SK-N-SH treated with all-trans-retinoic acid at 6 μM for 48 hours (cell line): ENCODE measurements around the gene SIK3.

Experiments
- ARNTL ChIP-seq: fragments of 450-650 bp; formaldehyde crosslinking; IDR thresholded peaks from 2 replicates; pipeline ENCODE4 v1.5.0; 2020; ENCODE audit warnings: low read depth, mild to moderate bottlenecking, moderate library complexity, borderline replicate concordance
- CSRNP3 ChIP-seq: fragments of 250-450 bp; sonication (Bioruptor Pico); IDR thresholded peaks from 2 replicates; pipeline ENCODE4 v1.5.1; 2021; ENCODE audit warnings: mild to moderate bottlenecking, moderate library complexity
- ESRRG ChIP-seq: fragments of 250-450 bp; sonication (Bioruptor Pico); IDR thresholded peaks from 2 replicates; pipeline ENCODE4 v1.6.1; 2021; ENCODE audit warnings: mild to moderate bottlenecking
- PATZ1 ChIP-seq: fragments of 250-450 bp; sonication (Bioruptor Pico); IDR thresholded peaks from 2 replicates; pipeline ENCODE4 v1.8.0; 2020; ENCODE audit warnings: mild to moderate bottlenecking, moderate library complexity, borderline replicate concordance
- POU6F1 ChIP-seq: fragments of 250-450 bp; sonication (Bioruptor Pico); IDR thresholded peaks from 2 replicates; pipeline ENCODE4 v1.8.0; 2021; ENCODE audit warnings: low read depth, mild to moderate bottlenecking, moderate library complexity, borderline replicate concordance
- PPARA ChIP-seq: fragments of 250-450 bp; sonication (Bioruptor Pico); IDR thresholded peaks from 2 replicates; pipeline ENCODE4 v1.5.0; 2020; ENCODE audit warnings: mild to moderate bottlenecking, borderline replicate concordance
- RARB ChIP-seq: fragments of 250-450 bp; sonication (Bioruptor Pico); IDR thresholded peaks from 2 replicates; pipeline ENCODE4 v1.8.0; 2021; ENCODE audit warnings: mild to moderate bottlenecking, moderate library complexity
- TCF4 ChIP-seq: fragments of 250-450 bp; sonication (Bioruptor Pico); IDR thresholded peaks from 2 replicates; pipeline ENCODE4 v1.8.0; 2021; ENCODE audit warnings: mild to moderate bottlenecking, moderate library complexity, borderline replicate concordance
- ZC3H10 ChIP-seq: fragments of 250-450 bp; sonication (Bioruptor Pico); IDR thresholded peaks from 2 replicates; pipeline ENCODE4 v1.5.1; 2021; ENCODE audit warnings: mild to moderate bottlenecking, moderate library complexity
- ZFP3 ChIP-seq: fragments of 250-450 bp; sonication (Bioruptor Pico); IDR thresholded peaks from 2 replicates; pipeline ENCODE4 v1.5.0; 2020; ENCODE audit warnings: mild to moderate bottlenecking, moderate library complexity
- ZFP30 ChIP-seq: fragments of 450-650 bp; formaldehyde crosslinking; IDR thresholded peaks from 2 replicates; pipeline ENCODE4 v1.5.0; 2022; ENCODE audit warnings: mild to moderate bottlenecking, moderate library complexity
- ZNF565 ChIP-seq: fragments of 450-650 bp; formaldehyde crosslinking; conservative IDR thresholded peaks from 2 replicates; pipeline ENCODE4 v1.5.0; 2020; ENCODE audit warnings: low read depth, mild to moderate bottlenecking, moderate library complexity

GRCh38 chr11:116849060-116849459 is 249.2 kb downstream of the SIK3 start:
- TF ChIP-seq TCF4 (CRISPR knock-in tag) (no peak), RARB (no peak), POU6F1 (CRISPR knock-in tag) (no peak), ARNTL (CRISPR knock-in tag) (no peak), ZFP30 (CRISPR knock-in tag) (no peak), ZFP3 (CRISPR knock-in tag) (no peak), PATZ1 (CRISPR knock-in tag) (no peak), ESRRG (no peak), ZNF565 (no peak), CSRNP3 (CRISPR knock-in tag) (no peak), PPARA (no peak), ZC3H10 (CRISPR knock-in tag) (no peak)
